ENCODE results near the gene NEFH. TPM values are rescaled to one million over a fixed set of nuclear protein-coding genes. Genes with fewer than 3 reads are reported as not detected.

NEFH gene
- total and polyA plus RNA-seq, 7 donors = 0.23 to 3.0 (median 1.5) TPM; not detected in 1

DNA sequence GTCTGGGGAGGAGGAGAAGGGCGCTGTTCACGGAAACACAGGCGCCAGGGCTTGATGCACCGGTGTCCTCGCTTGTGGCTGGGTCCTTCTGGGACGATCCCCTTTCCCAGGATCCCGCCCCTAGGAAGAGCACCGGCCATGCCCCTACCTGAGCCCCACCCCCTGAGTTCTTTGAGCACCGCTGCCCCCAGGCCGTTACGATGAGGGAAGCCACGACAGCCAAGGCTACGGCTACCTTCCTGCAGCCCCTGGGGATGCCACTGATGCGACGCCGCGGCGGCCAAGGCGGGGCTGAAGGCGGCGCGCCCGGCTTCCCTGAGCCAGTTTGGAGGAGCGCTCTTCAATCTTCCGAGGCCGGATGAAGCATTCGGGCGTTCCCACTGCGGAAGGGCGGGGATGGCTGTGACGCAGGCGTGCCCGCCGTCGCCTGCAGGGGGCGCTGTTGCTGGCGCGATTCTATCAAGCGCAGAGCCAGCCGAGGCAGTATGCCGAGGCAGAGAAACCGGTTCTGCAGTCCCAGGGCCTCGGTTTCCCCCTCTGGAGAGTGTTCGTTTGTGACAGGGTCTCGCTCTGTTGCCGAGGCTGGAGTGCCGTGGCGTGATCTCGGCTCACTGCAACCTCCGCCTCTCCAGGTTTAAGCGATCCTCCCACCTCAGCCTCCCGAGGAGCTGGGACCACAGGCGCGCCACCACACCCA is 9.7 kb upstream of the NEFH start:
- peak overlapping the region in 2 of 4 donors; percentile 22 to 36 for H3K4me3 ChIP-seq
- intact Hi-C loops (cut with DNase I) = no loop called here
- no peak overlapping the region for H3K27ac ChIP-seq
- peaks cover 0 to 23% (median 16%) of the 10 kb centered on the region in 3 donors for H3K27me3 ChIP-seq
- 11 to 20% methylated on average over 54 of the region's 54 CpGs for WGBS, 2 donors
- no peaks in the 10 kb centered on the region for H3K9me3 ChIP-seq
- H3K36me3 ChIP-seq = no peaks in the 10 kb centered on the region
- peaks cover 0 to 10% (median 8%) of the 10 kb centered on the region in 4 donors for H3K4me1 ChIP-seq
- no peak for TF ChIP-seq POLR2AphosphoS5 (IDR thresholded peaks at IDR 0.05)
- TF ChIP-seq, protein P1, sequence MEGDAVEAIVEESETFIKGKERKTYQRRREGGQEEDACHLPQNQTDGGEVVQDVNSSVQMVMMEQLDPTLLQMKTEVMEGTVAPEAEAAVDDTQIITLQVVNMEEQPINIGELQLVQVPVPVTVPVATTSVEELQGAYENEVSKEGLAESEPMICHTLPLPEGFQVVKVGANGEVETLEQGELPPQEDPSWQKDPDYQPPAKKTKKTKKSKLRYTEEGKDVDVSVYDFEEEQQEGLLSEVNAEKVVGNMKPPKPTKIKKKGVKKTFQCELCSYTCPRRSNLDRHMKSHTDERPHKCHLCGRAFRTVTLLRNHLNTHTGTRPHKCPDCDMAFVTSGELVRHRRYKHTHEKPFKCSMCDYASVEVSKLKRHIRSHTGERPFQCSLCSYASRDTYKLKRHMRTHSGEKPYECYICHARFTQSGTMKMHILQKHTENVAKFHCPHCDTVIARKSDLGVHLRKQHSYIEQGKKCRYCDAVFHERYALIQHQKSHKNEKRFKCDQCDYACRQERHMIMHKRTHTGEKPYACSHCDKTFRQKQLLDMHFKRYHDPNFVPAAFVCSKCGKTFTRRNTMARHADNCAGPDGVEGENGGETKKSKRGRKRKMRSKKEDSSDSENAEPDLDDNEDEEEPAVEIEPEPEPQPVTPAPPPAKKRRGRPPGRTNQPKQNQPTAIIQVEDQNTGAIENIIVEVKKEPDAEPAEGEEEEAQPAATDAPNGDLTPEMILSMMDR (IDR thresholded peaks at IDR 0.05) = peak; percentile 40 to 62 (median 58)
- TF ChIP-seq POLR2A (IDR thresholded peaks at IDR 0.05) = no peak
- no peak for TF ChIP-seq EP300 (IDR thresholded peaks at IDR 0.05)
- peak; percentile 72 for DNase-seq

DNA sequence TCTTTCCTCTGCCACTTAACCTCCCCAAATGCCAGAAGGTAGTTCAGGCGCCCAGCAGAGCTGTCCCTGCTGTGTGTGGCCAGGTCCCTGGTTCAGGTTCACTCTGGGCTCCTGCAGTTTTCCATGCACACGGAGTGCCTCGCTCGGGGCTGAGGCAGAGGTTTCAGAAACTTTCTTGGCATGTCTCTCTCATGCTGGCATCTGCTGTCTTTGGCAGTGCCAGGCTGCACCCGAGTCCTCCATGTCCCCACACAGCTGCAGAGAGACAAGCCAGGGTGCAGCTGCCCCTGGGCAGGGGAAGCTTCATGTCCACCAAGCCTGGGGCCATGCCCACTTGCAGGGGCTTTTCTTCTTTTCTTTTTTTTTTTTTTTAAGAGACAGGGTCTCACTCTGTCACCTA is 7.0 kb upstream of the NEFH start:
- no peak for DNase-seq
- Histone ChIP-seq H3K27me3 (peaks cover 0 to 30% (median 22%) of the 10 kb centered on the region in 3 donors), H3K27ac (no peak overlapping the region), H3K4me3 (no peak overlapping the region), H3K4me1 (peaks cover 0 to 10% (median 9%) of the 10 kb centered on the region in 4 donors), H3K9me3 (no peaks in the 10 kb centered on the region), H3K36me3 (no peaks in the 10 kb centered on the region)
- 73 to 75% methylated on average over 5 of the region's 5 CpGs for WGBS, 2 donors
- intact Hi-C loops (cut with DNase I) = no loop called here
- TF ChIP-seq, protein P1 (IDR thresholded peaks at IDR 0.05) = no peak

DNA sequence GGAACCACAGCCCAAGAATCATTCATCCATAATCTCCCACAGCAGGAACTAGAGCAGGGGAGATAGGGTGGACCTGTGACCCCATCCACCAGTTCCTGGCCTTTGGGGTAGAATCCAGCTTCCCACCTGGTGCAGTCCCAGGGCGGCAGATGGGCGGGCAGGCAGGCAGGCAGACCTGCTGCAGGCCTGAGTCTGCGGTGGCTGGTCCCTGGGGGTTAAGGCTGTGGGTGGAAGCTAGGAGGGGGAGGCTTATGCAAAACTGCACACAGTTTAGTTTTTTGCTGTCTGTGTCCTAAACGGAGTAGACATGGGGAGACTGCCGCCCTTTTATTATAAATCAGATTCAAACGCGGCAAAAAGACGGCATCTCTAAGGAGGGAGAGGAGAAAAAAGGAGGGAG is 4.5 kb upstream of the NEFH start:
- Histone ChIP-seq H3K4me1 (peaks cover 0 to 23% (median 20%) of the 10 kb centered on the region in 4 donors), H3K4me3 (no peak overlapping the region), H3K9me3 (no peaks in the 10 kb centered on the region), H3K36me3 (no peaks in the 10 kb centered on the region), H3K27ac (no peak overlapping the region), H3K27me3 (peaks cover 19 to 44% (median 34%) of the 10 kb centered on the region in 3 donors)
- no peak for TF ChIP-seq EP300 (IDR thresholded peaks at IDR 0.05)
- TF ChIP-seq, protein P1 (IDR thresholded peaks at IDR 0.05) = no peak
- no peak for TF ChIP-seq POLR2AphosphoS5 (IDR thresholded peaks at IDR 0.05)
- no peak for TF ChIP-seq POLR2A (IDR thresholded peaks at IDR 0.05)
- 71 to 91% methylated on average over 8 of the region's 8 CpGs for WGBS, 2 donors
- no peak for DNase-seq
- intact Hi-C loops (cut with DNase I) = no loop called here

DNA sequence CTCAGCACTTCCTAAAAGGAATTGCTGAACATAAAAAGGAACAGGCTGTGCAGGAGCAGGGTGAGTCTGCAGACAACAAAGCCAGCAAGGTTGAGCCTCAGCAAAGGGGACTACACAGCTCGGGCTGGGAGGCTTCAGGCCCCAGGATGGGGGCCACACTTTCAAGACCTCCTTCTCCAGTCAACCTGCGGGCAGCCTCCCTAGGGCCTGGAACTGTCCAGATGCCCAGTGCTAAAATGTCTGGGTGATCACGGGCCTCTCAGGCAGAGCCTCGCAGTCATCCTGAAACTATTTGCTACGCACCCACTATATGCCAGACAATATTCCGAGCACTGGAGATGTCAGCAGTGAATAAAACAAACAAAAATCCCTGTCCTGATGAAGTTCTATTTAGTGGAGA is 3.9 kb upstream of the NEFH start:
- Histone ChIP-seq H3K27me3 (peaks cover 25 to 44% (median 38%) of the 10 kb centered on the region in 3 donors), H3K9me3 (no peaks in the 10 kb centered on the region), H3K4me3 (no peak overlapping the region), H3K36me3 (no peaks in the 10 kb centered on the region), H3K4me1 (peaks cover 0 to 27% (median 24%) of the 10 kb centered on the region in 4 donors), H3K27ac (no peak overlapping the region)
- no peak for TF ChIP-seq POLR2A (IDR thresholded peaks at IDR 0.05)
- TF ChIP-seq, protein P1 (IDR thresholded peaks at IDR 0.05) = no peak
- no peak for TF ChIP-seq POLR2AphosphoS5 (IDR thresholded peaks at IDR 0.05)
- TF ChIP-seq EP300 (IDR thresholded peaks at IDR 0.05) = no peak
- 52 to 61% methylated on average over 6 of the region's 6 CpGs for WGBS, 2 donors
- DNase-seq = no peak
- intact Hi-C loops (cut with DNase I) = no loop called here

Data from sigmoid colon (tissue), 7 donors.